Activated CD8-positive, alpha-beta memory T cell treated with anti-CD3 and anti-CD28 coated beads for 48 hours (primary cell): ENCODE results near the gene VEGFB.
A peak's percentile ranks its signal among the peaks of the same experiment; 100 is the strongest.

Experiments
- DNase-seq, 3 experiments: peaks; one replicate each; pipeline ENCODE4 v3.0.0-alpha.2; 2020; ENCODE audit warnings: low read depth in 2 of 3, low spot score in 2 of 3

The VEGFB gene

GRCh38 chr11:64258946-64259532, 24.7 kb downstream of the VEGFB start:
- no peak for DNase-seq

DNA sequence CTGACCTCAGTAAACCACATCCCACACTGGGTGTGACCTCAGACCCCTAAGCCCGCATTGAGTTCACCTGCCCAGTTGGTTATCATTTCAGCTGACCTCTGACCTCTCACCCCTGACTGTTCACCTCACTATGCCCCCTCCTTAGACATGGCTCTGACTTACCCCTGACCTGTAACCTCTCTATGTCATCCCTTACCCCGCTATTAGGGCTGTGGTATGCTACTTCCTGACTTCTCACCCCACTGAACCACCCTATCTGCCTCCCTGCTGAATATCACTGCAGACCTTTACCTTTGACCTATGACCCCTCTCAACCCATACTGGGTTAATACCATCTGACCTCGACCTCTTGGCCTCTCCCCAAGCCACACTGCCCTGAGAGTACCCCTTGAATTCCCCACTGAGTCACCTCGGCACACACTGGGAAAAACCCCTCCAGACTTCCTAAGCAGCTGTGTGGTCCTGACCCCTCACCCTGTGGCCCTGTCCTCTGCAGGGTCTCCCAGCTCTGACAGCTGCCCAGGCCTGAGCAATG, 25.2 kb downstream of the VEGFB start:
- DNase-seq, result no peak

GRCh38 chr11:64260147-64260708, 25.8 kb downstream of the VEGFB start:
- DNase-seq, result no peak

DNA sequence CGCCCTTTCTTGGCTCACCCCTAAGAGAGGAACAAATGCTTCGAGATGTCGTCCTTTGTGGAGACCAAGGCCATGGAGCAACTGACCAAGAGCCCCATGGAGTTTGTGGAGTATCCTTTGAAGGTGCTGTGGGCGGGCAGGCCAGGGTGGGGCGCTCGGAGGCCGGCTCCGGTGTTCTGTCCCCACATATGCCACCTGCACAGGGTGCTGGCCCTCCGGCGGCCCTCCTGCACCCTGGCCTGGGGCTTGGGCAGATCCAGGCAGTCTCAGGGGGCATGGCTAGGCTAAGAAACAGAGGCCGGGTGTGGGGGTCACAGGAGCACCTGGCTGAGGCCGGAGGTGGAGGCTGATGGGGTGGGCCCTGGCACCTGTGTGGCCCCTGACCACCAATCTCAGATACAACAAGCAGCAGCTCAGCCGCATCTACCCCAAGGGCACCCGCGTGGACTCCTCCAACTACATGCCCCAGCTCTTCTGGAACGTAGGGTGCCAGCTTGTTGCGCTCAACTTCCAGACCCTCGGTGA, 27.2 kb downstream of the VEGFB start:
- no peak for DNase-seq

DNA sequence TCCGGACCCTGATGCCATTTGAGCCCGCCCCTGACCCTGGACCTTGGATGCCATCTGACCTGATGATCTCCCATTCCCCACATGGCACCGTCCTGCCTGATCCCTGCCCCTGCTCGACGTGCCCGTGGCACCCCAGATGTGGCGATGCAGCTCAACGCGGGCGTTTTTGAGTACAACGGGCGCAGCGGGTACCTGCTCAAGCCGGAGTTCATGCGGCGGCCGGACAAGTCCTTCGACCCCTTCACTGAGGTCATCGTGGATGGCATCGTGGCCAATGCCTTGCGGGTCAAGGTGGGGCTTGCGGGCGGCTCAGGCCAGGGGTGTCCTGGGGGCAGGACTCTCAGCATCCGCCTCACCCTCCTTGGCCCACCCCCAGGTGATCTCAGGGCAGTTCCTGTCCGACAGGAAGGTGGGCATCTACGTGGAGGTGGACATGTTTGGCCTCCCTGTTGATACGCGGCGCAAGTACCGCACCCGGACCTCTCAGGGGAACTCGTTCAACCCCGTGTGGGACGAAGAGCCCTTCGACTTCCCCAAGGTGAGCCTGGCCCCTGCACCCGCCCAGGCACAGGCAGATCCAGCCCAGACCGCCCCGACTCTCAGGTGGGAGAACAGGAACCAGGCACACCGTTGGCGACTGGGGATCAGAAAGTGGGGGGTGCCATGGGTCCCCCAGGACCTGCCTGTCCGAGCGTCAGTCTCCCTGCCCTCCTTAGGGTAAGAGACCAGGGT, 28.1 kb downstream of the VEGFB start:
- no peak for DNase-seq

DNA sequence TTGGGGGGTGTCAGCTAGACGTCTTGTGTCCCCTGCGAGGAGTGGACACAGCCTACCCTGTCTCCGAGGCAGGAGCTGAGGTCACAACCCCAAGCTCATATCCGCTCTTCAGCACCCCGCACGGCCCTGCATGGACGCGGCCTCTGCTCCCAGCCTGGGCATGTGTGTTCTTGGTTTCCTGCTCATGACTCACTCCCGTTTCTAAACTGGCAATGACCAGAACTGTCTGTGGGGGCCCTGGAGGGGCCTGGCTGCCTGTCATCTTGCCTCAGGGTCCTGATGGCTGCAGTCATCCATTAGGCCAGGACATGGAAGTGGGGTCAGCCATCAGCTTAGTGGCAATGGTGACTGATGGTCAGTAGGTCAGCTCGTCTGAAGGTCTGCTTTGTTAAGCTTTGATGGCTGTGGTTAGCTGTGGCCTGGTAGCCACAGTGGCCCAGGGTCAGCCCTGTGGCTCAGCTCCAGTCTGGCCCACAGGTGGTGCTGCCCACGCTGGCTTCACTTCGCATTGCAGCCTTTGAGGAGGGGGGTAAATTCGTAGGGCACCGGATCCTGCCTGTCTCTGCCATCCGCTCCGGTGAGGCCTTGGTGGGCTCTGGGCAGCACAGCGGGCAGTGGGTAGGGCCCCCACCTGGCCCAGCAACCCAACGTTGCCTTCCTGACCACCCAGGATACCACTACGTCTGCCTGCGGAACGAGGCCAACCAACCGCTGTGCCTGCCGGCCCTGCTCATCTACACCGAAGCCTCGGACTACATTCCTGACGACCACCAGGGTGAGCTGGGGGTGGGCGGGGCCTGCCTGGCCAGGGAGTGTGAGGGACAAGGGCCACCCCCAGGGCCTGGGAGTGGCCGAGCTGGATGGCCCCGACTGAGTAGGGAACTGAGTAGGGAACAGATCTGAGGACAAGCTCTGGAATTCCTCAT, 28.9 kb downstream of the VEGFB start:
- DNase-seq, result no peak

GRCh38 chr11:64263947-64264317, 29.5 kb downstream of the VEGFB start:
- DNase-seq, result no peak

- no peak for DNase-seq
These were observed 30.0 kb downstream of the VEGFB start for GRCh38 chr11:64264371-64264852.

- no peak for DNase-seq
These were observed 31.1 kb downstream of the VEGFB start for GRCh38 chr11:64265176-64266160.

DNA sequence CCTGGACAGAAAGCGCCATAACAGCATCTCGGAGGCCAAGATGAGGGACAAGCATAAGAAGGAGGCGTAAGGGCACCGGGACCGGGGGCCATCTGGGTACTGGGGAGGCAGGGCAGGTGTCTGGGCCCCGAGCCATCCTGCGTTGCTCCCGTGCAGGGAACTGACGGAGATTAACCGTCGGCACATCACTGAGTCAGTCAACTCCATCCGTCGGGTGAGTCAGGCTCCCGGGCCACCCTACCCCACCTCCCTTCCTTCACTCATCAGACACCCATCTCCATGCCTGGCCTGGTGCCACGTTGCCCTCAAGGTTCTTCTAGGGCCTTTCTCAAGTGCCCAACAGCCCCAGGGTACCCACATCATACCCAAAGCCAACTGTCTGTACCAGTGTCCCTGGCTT, 32.0 kb downstream of the VEGFB start:
- DNase-seq, result no peak

GRCh38 chr11:64267207-64267945, 33.0 kb downstream of the VEGFB start:
- no peak for DNase-seq

DNA sequence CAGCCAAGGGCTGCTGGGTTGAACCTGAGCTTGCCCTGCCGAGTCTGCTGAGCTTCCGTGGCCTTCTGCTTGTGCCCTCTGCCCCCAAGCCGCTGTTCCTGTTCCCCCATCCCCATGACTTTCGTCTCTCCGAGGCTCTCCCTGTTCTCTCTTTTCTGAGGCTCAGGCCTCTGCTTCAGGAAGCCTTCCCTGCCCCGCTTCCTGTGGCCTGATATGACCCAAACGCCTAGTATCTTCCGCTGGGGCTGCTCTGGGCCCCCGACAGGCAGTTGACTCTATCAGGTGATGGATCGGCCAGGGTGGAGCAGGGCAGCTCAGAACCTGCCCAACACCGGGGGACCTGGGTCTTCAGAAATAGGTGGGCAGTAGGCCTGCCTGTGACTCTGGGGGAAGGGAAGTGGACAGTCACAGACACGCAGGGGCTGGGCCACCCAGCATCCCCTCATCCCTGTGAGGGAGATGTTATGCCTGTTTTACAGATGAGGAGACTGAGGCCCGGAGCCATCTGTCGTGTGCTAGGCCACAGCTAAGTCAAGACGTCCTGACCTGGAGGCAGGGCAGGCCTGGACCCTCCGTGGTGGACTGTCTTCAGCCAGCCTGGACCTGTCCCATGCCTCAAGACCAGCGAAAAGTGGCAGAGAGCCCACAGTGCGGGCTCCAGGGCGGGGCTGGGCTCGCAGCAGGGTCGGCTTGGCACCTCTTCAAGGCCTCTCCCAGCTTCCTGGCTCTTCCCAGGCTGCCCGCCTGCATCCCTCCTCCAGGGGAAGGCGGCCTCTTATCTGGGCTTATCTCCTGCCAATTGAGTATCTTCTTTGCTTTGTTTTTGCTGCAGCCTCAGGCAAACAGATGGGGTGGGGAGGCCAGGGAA, 33.9 kb downstream of the VEGFB start:
- no peak for DNase-seq

GRCh38 chr11:64268893-64269539, 34.6 kb downstream of the VEGFB start:
- DNase-seq, result peak in 2 of 3 experiments; percentile 19 to 38

GRCh38 chr11:64269540-64270220, 35.3 kb downstream of the VEGFB start:
- peak; percentile 89 to 98 (median 96) for DNase-seq

GRCh38 chr11:64275031-64275800, 40.8 kb downstream of the VEGFB start:
- no peak for DNase-seq

- DNase-seq, result no peak
These were observed 41.5 kb downstream of the VEGFB start for GRCh38 chr11:64275841-64276240.
